OCI-LY7 (cell line): ENCODE data around the gene SNAP91.

Experiments
- CTCF ChIP-seq: fragments of 200-600 bp; sonication (generic); conservative IDR thresholded peaks from 2 replicates; pipeline ENCODE4 v1.5.1; 2014; ENCODE audit warnings: mild to moderate bottlenecking, antibody characterized with exemption, low read length, moderate library complexity, mixed read lengths
- EZH2phosphoT487 ChIP-seq: fragments of 200-600 bp; sonication (generic); IDR thresholded peaks from 2 replicates; pipeline ENCODE4 v1.6.1; 2018; ENCODE audit warnings: low read depth, borderline replicate concordance, mild to moderate bottlenecking, mixed run types, antibody characterized with exemption, low read length, moderate library complexity, mixed read lengths

GRCh38 chr6:83578057-83578456 is 130.8 kb downstream of the SNAP91 start:
- TF ChIP-seq CTCF (no peak), EZH2phosphoT487 (no peak)
